NCI-H2029 treated with DMSO at 0.1 percent for 48 hours (cell line): ENCODE measurements around the gene SLC38A7.

Experiments used
- DNase-seq: peaks from one replicate; lab custom pipeline; 2025; lab: John Stamatoyannopoulos, UW

SLC38A7 gene

GRCh38 chr16:58636466-58636865, 48.1 kb downstream of the SLC38A7 start:
- no peak for DNase-seq

- no peak for DNase-seq
Observed at GRCh38 chr16:58635502-58635901, 49.1 kb downstream of the SLC38A7 start.

GRCh38 chr16:58634265-58634802, 50.2 kb downstream of the SLC38A7 start:
- no peak for DNase-seq

- peak; percentile 91 for DNase-seq
Observed at GRCh38 chr16:58629733-58630640, 54.6 kb downstream of the SLC38A7 start, which contains the start of gene CNOT1. Gene CNOT1 (minus strand): TSS chr16:58629826. CDS start chr16:58599337, 30,489 bp downstream.

GRCh38 chr16:58628845-58629732, 55.5 kb downstream of the SLC38A7 start:
- DNase-seq = no peak

- DNase-seq = no peak
Observed at GRCh38 chr16:58624209-58624608, 60.4 kb downstream of the SLC38A7 start.

- no peak for DNase-seq
Observed at GRCh38 chr16:58620396-58620795, 64.2 kb downstream of the SLC38A7 start.

- no peak for DNase-seq
Observed at GRCh38 chr16:58615280-58615679, 69.3 kb downstream of the SLC38A7 start.
